Body of pancreas (tissue), 4 donors: Measurements from ENCODE around the gene CDKAL1.

Experiments
- CTCF ChIP-seq, 7 experiments: fragments of 450-650 bp in 4 of 7; fragments of 200-600 bp in 3 of 7; sonication (generic) in 3 of 7; IDR thresholded peaks; one replicate each; pipeline ENCODE4 v1.5.1; 2016 to 2019; ENCODE audit warnings: antibody characterized with exemption in 7 of 7
- POLR2A ChIP-seq, 3 donors: fragments of 450-650 bp; IDR thresholded peaks; one replicate each; pipeline ENCODE4 v1.6.1; 2016; ENCODE audit warnings: antibody characterized with exemption in 3 of 3, mild to moderate bottlenecking in 2 of 3

GRCh38 chr6:20542927-20543602 lies 8.8 kb downstream of the CDKAL1 start:
- TF ChIP-seq POLR2A (IDR thresholded peaks at IDR 0.05) (no peak), CTCF (IDR thresholded peaks at IDR 0.05) (no peak)
